ENCODE results near the gene KIAA1671.
A peak's percentile ranks its signal among the peaks of the same experiment; 100 is the strongest.
"Not testable (repeated sequence)": the region's sequence is repeated elsewhere in the genome, so short reads cannot be mapped to it uniquely, and the experiment has no call there.

The KIAA1671 gene

DNA sequence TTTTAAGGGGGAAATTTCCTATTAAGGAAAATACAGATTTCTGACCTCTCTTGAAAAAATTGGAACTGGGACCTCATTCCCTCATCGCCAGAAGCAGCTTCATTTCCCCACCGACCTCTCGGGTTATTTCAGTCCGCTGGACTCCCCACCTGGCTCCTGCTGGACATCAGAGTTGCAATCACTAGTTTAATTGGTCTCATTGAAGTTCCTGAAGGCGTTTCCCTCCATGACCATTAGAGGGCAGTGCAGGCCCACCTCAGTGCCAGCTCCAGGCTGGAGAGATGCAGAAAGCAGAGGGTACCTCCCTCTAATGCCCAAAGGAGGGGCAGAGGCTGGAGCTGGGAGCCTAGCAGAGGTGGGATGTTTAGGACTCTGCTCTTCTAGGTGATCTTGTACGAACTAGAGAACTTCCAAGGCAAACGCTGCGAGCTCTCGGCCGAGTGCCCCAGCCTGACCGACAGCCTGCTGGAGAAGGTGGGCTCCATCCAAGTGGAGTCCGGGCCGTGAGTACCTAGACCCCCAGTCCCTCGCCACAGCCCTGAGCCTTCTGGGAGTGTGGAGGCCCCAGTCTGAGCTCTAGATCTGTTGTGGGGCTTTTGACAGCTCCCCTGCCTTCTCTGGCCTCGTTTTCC, 249.9 kb downstream of the KIAA1671 start:
- Histone ChIP-seq H3K4me3 (ENCODE audit: insufficient read depth, low read length, poor library complexity, severe bottlenecking) (no peak overlapping the region), H3K9me2 (replicated peaks; ENCODE audit: insufficient read depth, low read length) (no peaks in the 10 kb centered on the region), H3K9ac (ENCODE audit: low read length) (no peak overlapping the region), H4K20me1 (ENCODE audit: low read depth, low read length) (no peaks in the 10 kb centered on the region), H3K9me3 (ENCODE audit: insufficient read depth, low read length) (no peaks in the 10 kb centered on the region), H3K27me3 (ENCODE audit: low read length) (no peaks in the 10 kb centered on the region), H3K27ac (ENCODE audit: low read depth, low read length) (no peak overlapping the region), H3K36me3 (ENCODE audit: low read length) (no peaks in the 10 kb centered on the region), H2AFZ (ENCODE audit: low read depth, low read length, severe bottlenecking) (no peak overlapping the region), H3F3A (ENCODE audit: insufficient read depth) (no peaks in the 10 kb centered on the region), H3K79me2 (ENCODE audit: insufficient read depth, low read length) (no peaks in the 10 kb centered on the region), H3K4me2 (ENCODE audit: low read depth, low read length, poor library complexity, severe bottlenecking) (no peak overlapping the region)
- TF ChIP-seq EZH2phosphoT487 (conservative IDR thresholded peaks at IDR 0.05; ENCODE audit: low read length), result no peak
- TF ChIP-seq, protein P1, sequence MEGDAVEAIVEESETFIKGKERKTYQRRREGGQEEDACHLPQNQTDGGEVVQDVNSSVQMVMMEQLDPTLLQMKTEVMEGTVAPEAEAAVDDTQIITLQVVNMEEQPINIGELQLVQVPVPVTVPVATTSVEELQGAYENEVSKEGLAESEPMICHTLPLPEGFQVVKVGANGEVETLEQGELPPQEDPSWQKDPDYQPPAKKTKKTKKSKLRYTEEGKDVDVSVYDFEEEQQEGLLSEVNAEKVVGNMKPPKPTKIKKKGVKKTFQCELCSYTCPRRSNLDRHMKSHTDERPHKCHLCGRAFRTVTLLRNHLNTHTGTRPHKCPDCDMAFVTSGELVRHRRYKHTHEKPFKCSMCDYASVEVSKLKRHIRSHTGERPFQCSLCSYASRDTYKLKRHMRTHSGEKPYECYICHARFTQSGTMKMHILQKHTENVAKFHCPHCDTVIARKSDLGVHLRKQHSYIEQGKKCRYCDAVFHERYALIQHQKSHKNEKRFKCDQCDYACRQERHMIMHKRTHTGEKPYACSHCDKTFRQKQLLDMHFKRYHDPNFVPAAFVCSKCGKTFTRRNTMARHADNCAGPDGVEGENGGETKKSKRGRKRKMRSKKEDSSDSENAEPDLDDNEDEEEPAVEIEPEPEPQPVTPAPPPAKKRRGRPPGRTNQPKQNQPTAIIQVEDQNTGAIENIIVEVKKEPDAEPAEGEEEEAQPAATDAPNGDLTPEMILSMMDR (IDR thresholded peaks at IDR 0.05; ENCODE audit: insufficient read depth, low read length, poor library complexity, severe bottlenecking), result peak; percentile 85

GRCh38 chr22:25203082-25203481, 250.6 kb downstream of the KIAA1671 start:
- no peaks in the 10 kb centered on the region for H3K9me3 ChIP-seq (ENCODE audit: insufficient read depth, low read length)
- H3F3A ChIP-seq (ENCODE audit: insufficient read depth), result no peaks in the 10 kb centered on the region
- H3K4me2 ChIP-seq (ENCODE audit: low read depth, low read length, poor library complexity, severe bottlenecking), result no peak overlapping the region
- no peak overlapping the region for H3K4me3 ChIP-seq (ENCODE audit: insufficient read depth, low read length, poor library complexity, severe bottlenecking)
- H3K36me3 ChIP-seq (ENCODE audit: low read length), result no peaks in the 10 kb centered on the region
- TF ChIP-seq EZH2phosphoT487 (conservative IDR thresholded peaks at IDR 0.05; ENCODE audit: low read length), result no peak
- TF ChIP-seq, protein P1 (IDR thresholded peaks at IDR 0.05; ENCODE audit: insufficient read depth, low read length, poor library complexity, severe bottlenecking), result no peak
- no peaks in the 10 kb centered on the region for H3K27me3 ChIP-seq (ENCODE audit: low read length)
- H3K9ac ChIP-seq (ENCODE audit: low read length), result no peak overlapping the region
- no peak overlapping the region for H2AFZ ChIP-seq (ENCODE audit: low read depth, low read length, severe bottlenecking)
- H3K79me2 ChIP-seq (ENCODE audit: insufficient read depth, low read length), result no peaks in the 10 kb centered on the region
- H3K9me2 ChIP-seq (replicated peaks; ENCODE audit: insufficient read depth, low read length), result no peaks in the 10 kb centered on the region
- H4K20me1 ChIP-seq (ENCODE audit: low read depth, low read length), result no peaks in the 10 kb centered on the region
- no peak overlapping the region for H3K27ac ChIP-seq (ENCODE audit: low read depth, low read length)

- H3K27me3 ChIP-seq (ENCODE audit: low read length); H3K36me3 ChIP-seq (ENCODE audit: low read length); H3K9me2 ChIP-seq (replicated peaks; ENCODE audit: insufficient read depth, low read length); H3K4me2 ChIP-seq (ENCODE audit: low read depth, low read length, poor library complexity, severe bottlenecking); H2AFZ ChIP-seq (ENCODE audit: low read depth, low read length, severe bottlenecking); H3K79me2 ChIP-seq (ENCODE audit: insufficient read depth, low read length); H3K9ac ChIP-seq (ENCODE audit: low read length); H3K4me3 ChIP-seq (ENCODE audit: insufficient read depth, low read length, poor library complexity, severe bottlenecking); H3F3A ChIP-seq (ENCODE audit: insufficient read depth); H3K27ac ChIP-seq (ENCODE audit: low read depth, low read length); H4K20me1 ChIP-seq (ENCODE audit: low read depth, low read length); H3K9me3 ChIP-seq (ENCODE audit: insufficient read depth, low read length): not testable (repeated sequence)
Observed at GRCh38 chr22:25204547-25204946, 252.0 kb downstream of the KIAA1671 start.

- no peak for TF ChIP-seq EZH2phosphoT487 (conservative IDR thresholded peaks at IDR 0.05; ENCODE audit: low read length)
- no peaks in the 10 kb centered on the region for H3K9me2 ChIP-seq (replicated peaks; ENCODE audit: insufficient read depth, low read length)
- H3K27me3 ChIP-seq (ENCODE audit: low read length), result no peaks in the 10 kb centered on the region
- H3K79me2 ChIP-seq (ENCODE audit: insufficient read depth, low read length), result no peaks in the 10 kb centered on the region
- H3K9ac ChIP-seq (ENCODE audit: low read length), result no peak overlapping the region
- no peak overlapping the region for H3K27ac ChIP-seq (ENCODE audit: low read depth, low read length)
- no peak overlapping the region for H2AFZ ChIP-seq (ENCODE audit: low read depth, low read length, severe bottlenecking)
- H3K36me3 ChIP-seq (ENCODE audit: low read length), result no peaks in the 10 kb centered on the region
- no peaks in the 10 kb centered on the region for H3K9me3 ChIP-seq (ENCODE audit: insufficient read depth, low read length)
- no peak overlapping the region for H3K4me3 ChIP-seq (ENCODE audit: insufficient read depth, low read length, poor library complexity, severe bottlenecking)
- H3F3A ChIP-seq (ENCODE audit: insufficient read depth), result no peaks in the 10 kb centered on the region
- no peak overlapping the region for H3K4me2 ChIP-seq (ENCODE audit: low read depth, low read length, poor library complexity, severe bottlenecking)
- H4K20me1 ChIP-seq (ENCODE audit: low read depth, low read length), result no peaks in the 10 kb centered on the region
Observed at GRCh38 chr22:25205847-25206246, 253.3 kb downstream of the KIAA1671 start.

All from SU-DHL-6 (cell line).